GM18508 (cell line): ENCODE measurements around the gene TSKS.
"Not testable (repeated sequence)": the region's sequence is repeated elsewhere in the genome, so short reads cannot be mapped to it uniquely, and the experiment has no call there.

Experiments used
- ATAC-seq: cut with Tn5 transposase; IDR thresholded peaks from one replicate; pipeline ENCODE4 v1.9.1; 2021; ENCODE audit warnings: moderate number of reproducible peaks; ENCODE audit not compliant: insufficient read depth, unreplicated experiment

The TSKS gene

DNA sequence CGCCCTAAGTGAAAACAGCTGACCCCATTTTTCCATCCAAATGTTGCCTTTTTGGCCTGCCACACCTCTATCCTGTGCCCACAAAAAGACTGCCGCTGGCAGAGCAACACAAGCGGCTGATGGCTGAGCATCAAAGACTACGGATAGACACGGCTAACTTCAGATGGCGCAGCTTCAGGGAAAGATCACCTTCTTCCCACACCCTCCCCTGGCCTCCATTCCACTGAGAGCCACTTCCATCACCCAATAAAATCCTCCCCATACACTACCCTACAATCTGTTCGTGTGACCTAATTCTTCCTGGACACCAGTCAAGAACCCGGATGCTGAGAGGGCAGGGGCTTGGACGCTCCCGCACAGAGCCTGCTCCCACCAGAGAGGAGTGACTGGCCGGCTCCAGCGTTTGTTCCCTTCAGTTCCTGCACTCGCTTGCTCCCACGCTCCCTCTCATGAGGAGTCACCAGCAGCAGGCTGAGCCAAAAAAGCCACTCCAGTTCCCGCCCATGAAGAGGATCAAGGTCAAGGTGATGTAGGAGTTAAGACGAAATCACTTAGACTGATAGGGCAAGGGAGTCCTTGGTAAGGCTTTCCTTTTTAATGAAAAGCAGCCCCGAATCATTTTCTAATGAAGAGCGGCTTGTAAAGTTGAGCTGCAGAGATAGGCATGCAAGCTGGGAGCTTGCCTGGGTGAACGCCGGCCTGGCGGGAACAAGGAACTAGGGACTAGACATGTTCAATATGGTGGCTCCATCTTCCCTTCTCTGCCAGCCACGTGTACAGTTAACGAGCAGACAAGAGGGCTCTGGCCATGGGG, 35.7 kb downstream of the TSKS start:
- no peak for ATAC-seq

GRCh38 chr19:49719420-49719819, 43.7 kb downstream of the TSKS start:
- ATAC-seq = not testable (repeated sequence)

- no peak for ATAC-seq
Measured at GRCh38 chr19:49718991-49719390, 44.1 kb downstream of the TSKS start.

DNA sequence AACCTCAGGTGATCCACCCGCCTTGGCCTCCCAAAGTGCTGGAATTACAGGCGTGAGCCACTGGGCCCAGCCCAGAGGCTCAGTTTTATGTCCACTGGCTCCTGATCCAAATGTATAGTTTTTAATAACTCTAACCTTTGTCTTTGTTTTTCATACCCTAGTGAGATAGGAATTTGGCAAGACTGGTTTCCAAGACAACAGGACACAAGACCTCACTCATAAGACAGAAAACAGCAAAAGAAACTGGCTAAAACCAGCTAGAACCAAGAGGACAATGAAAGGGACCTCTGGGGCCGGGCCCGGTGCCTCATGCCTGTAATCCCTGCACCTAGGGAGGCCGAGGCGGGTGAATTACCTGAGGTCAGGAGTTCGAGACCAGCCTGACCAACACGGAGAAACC, 44.6 kb downstream of the TSKS start:
- no peak for ATAC-seq

DNA sequence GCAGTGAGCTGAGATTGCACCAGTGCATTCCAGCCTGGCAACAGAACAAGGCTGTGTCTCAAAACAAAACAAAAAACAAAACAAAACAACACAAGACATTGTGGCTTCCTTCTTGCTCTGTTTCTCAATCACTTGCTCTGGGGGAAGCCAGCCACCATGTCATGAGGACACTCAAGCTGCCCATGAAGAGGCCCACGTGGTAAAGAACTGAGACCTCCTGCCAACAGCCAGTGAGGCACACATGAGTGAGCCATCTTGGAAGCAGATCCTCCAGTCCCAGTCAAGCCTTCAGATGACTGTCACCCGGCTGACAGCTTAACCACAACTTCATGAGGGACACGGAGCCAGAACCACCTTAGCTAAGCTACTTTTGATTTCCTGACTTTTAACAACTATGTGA, 47.0 kb downstream of the TSKS start:
- no peak for ATAC-seq

DNA sequence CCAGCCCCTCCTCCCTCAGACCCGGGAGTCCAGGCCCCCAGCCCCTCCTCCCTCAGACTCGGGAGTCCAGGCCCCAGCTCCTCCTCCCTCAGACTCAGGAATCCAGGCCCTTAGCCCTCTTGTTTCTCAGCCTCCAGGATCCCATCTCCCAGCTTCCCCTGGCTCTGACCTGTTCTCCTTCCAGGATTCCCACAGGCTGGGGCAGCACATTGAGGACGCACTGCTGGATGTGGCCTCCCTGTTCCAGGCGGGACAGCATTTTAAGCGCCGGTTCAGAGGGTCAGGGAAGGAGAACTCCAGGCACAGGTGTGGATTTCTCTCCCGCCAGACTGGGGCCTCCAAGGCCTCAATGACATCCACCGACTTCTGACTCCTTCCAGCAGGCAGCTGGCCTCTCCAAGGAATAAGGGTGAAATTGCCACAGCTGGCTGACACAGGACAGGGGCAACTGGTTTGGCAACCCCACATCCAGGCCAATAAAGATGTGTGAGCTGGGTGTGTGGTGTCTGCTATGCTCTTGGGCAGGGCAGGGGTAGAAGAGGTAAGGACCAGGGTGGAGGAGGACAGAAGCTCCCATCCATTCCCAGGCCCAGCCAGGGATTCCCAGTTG, 49.8 kb downstream of the TSKS start:
- no peak for ATAC-seq

GRCh38 chr19:49712397-49712859, 50.7 kb downstream of the TSKS start:
- ATAC-seq = no peak

DNA sequence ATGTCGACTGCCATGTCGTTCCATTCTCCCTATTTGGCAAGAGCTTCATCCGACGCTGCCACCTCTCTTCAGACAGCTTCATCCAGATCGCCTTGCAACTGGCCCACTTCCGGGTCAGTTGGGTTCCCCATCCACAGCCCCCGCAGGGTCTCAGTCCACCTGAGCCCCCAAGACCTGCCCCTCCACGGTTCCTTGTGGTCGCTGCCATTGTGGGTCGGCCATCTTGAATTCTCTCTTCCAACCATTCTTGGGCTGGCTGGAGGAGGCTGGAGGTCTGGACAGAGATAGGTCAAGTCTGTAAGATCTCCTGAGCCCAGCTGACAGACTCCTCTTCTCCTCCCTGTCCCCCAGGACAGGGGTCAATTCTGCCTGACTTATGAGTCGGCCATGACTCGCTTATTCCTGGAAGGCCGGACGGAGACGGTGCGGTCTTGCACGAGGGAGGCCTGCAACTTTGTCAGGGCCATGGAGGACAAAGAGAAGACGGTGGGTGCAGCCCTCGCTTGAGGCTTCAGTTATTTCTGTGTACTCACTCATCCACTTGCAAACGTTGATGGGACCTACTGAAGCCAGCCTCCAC, 52.6 kb downstream of the TSKS start:
- no peak for ATAC-seq

- ATAC-seq = no peak
Measured at GRCh38 chr19:49705919-49706318, 57.2 kb downstream of the TSKS start.

DNA sequence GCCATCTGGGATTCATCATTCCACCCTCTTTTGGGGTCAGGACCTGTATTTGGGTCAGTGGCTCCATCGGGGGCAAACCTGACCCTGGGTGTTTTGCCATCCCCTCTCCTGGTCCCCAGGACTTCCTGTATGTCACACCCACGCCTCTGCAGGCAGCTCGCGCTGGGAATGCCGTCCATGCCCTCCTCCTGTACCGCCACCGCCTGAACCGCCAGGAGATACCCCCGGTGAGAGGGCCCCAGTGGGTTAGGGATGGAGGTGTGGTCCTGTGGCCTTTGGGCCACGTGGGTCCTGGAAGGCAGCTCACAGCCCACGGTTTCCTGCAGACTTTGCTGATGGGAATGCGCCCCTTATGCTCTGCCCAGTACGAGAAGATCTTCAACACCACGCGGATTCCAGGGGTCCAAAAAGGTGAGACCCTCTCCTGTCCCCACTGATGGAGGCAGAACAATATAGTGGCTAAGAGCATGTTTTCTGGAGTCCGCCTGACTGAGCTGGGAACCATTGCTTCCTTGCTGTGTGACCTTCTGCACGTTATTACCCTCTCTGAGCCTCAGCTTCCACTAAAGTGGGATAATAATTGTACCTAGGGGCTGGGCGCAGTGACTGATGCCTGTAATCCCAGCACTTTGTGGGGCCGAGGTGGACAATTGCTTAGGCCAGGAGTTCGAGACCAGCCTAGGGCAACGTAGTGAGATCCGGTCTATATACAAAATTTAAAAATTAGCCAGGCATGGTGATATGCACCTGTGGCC, 58.0 kb downstream of the TSKS start:
- no peak for ATAC-seq

DNA sequence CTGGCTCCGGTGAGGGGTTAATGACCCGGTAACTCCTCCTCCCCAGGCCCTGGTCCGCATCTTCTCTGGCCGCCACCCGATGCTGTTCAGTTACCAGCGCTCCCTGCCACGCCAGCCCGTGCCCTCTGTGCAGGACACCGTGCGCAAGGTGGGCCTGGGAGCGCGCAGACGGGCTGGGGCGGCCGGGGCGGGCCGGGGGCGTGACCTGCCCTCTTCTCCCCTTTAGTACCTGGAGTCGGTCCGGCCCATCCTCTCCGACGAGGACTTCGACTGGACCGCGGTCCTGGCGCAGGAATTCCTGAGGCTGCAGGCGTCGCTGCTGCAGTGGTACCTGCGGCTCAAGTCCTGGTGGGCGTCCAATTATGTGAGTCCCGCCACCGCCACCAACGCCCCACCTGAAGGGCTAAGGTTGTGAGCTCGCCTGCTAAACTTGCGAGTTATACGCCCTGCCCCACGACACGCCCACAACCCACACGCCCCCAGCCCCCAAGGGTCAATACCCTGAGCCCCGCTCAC, 61.8 kb downstream of the TSKS start:
- no peak for ATAC-seq

DNA sequence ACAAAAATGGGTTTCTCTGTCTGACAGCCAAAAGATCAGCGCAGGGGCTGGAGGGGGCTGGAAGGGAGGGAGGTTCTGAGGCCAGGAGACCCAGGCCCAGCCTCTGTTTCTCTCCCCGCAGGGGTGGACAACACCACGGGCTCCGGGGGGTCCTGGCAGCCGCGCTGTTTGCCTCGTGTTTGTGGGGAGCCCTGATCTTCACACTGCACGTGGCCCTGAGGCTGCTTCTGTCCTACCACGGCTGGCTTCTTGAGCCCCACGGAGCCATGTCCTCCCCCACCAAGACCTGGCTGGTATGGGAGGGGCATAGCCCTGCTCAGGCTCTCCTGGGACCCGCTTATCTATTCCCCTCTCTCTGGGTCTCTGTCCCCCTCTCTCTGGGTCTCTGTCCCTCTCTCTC, 62.5 kb downstream of the TSKS start:
- no peak for ATAC-seq

DNA sequence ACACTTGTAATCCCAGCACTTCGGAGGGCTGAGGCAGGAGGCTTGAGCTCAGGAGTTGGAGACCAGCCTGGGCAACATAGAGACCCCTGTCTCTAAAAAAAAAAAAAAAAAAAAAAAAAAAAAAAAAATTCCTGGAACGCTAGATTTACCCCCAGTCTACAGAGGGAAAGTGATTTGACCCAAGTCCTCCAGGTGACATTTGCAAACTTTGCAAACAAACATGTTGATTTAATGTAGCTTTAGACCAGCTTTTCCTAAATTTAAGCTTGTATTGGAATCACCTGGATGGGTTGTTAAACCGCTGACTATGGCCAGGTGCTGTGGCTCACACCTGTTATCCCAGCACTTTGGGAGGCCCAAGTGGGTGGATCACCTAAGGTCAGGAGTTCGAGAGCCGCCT, 63.7 kb downstream of the TSKS start:
- no peak for ATAC-seq

DNA sequence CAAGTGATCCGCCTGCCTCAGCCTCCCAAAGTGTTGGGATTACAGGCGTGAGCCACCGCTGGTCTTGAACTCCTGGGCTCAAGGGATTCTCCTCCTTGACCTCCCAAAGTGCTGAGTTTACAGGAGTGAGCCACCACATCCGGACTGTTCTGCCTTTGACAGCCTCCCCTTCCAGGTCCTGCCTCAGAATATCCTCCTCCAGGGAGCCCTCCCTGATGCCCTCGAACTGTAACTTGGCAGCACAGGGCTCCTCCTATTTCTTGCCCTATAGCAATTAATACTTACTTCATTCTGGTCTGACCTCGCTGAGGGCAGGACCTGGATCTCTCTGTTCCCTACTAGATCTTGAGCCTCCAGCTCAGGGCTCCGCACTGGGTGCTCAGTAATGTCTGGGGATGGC, 66.2 kb downstream of the TSKS start:
- no peak for ATAC-seq

- ATAC-seq = no peak
Measured at GRCh38 chr19:49696115-49696514, 67.0 kb downstream of the TSKS start.

- ATAC-seq = no peak
Measured at GRCh38 chr19:49692147-49692506, 71.0 kb downstream of the TSKS start.

DNA sequence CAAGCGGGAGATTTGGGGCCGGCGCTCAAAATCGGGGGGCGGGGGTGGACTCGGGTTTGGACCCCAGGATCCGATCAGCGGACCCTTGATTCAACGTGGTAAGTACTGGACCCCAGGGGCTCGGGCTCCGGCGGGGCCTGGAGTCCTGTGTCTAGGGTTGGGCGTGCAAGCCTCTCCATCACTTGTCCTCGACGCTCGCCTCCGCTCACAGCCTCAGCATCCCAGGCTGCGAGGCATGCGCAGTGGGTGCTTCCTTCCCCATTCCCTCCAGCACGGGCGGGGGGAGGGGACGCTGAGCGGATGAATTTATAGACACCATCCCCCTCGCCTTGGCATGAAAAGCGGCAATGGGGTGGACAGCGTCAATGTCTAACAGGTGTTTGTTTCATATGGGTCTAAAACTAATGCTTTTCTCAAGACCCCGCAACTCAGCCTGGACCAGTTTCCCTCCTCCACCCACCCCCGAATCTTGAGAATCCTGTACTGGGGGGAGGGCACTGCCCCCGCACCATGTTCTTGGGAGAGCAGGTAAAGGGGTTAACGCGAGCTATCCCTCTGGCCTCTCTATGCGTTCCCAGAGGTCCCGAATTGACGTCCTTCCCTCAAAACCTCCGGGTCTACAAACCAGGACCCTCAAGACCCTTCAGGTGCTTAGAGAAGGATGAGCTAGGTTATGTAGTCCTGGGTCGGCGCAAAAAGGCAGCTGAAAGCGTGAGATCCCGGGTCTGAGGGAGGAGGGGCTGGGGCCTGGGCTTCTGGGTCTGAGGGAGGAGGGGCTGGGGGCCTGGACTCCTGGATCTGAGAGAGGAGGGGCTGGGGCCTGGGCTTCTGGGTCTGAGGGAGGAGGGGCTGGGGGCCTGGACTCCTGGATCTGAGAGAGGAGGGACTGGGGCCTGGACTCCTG, 71.6 kb downstream of the TSKS start:
- no peak for ATAC-seq

- ATAC-seq = no peak
Measured at GRCh38 chr19:49690656-49691242, 72.4 kb downstream of the TSKS start, which contains the start of gene CPT1C. Gene CPT1C, plus strand, starts transcription at chr19:49691116. Its CDS starts 1,137 bp downstream, at chr19:49692253.

DNA sequence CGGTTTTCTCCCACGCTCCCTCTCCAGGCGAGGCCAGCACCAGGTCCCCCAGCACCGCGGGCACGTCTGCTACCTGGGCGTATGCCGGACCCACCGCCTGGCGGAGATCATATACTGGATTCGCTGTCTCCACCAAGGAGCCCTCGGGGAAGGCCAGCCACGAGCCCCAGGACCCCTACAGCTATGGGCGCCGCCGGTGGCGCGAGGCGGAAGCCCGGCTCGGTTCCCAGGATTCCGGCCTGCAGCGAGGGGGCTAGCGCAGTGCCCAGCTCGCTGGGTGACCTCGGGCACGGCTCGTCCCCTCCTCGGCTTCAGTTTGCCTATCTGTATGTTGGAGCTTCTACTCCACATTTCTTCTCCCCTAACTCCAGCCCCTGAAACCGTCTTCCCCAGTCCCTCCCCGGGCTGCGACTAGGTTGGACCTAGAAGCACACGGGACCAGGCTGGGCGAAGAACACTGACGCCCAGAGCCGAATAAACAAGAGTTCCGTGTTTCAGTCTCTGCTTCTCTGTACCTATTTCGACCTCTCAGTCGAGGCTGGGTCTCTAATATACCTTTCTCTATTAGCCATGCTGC, 72.9 kb downstream of the TSKS start:
- ATAC-seq = no peak
